Spleen (tissue), 11 donors: Measurements from ENCODE around the gene TMEM217. TPM values are rescaled to one million over a fixed set of nuclear protein-coding genes. Genes with fewer than 3 reads are reported as not detected.
A peak's percentile ranks its signal among the peaks of the same experiment; 100 is the strongest.

ENCODE experiments used
- DNase-seq: peaks from one replicate; pipeline ENCODE4 v3.0.0-alpha.2; 2020
- H3K27ac ChIP-seq, 8 donors: fragments of 200-600 bp; sonication (generic) in 7 of 8; 1 replicate in 4 of 8; 2 replicates in 4 of 8; pipeline versions ENCODE4 v1.5.0 to v1.8.0; 2016 to 2021; ENCODE audit warnings: inconsistent platforms in 4 of 8, mild to moderate bottlenecking in 4 of 8, moderate library complexity in 1 of 8
- H3K27me3 ChIP-seq, 7 donors: fragments of 200-600 bp; sonication (generic) in 6 of 7; replicated peaks in 1 of 7; 1 replicate in 4 of 7; 2 replicates in 3 of 7; pipeline versions ENCODE4 v1.5.0 to v1.8.0; 2016 to 2021; ENCODE audit warnings: inconsistent platforms in 3 of 7, mild to moderate bottlenecking in 1 of 7
- H3K36me3 ChIP-seq, 6 donors: fragments of 200-600 bp; sonication (generic) in 5 of 6; 1 replicate in 4 of 6; 2 replicates in 2 of 6; pipeline versions ENCODE4 v1.5.0 to v1.8.0; 2016 to 2021; ENCODE audit warnings: inconsistent platforms in 2 of 6
- H3K4me1 ChIP-seq, 6 donors: fragments of 200-600 bp; sonication (generic) in 5 of 6; 1 replicate in 3 of 6; 2 replicates in 3 of 6; pipeline versions ENCODE4 v1.5.0 to v1.8.0; 2016 to 2021; ENCODE audit warnings: inconsistent platforms in 3 of 6
- H3K4me3 ChIP-seq, 8 donors: fragments of 200-600 bp; sonication (generic) in 7 of 8; 1 replicate in 4 of 8; 2 replicates in 4 of 8; pipeline versions ENCODE4 v1.5.0 to v1.8.0; 2016 to 2021; ENCODE audit warnings: inconsistent platforms in 4 of 8, mild to moderate bottlenecking in 4 of 8, moderate library complexity in 2 of 8
- H3K9me3 ChIP-seq, 8 donors: fragments of 200-600 bp; sonication (generic) in 7 of 8; 1 replicate in 4 of 8; 2 replicates in 4 of 8; pipeline versions ENCODE4 v1.5.0 to v1.8.0; 2016 to 2021; ENCODE audit warnings: inconsistent platforms in 4 of 8
- POLR2A ChIP-seq, 3 donors: fragments of 450-650 bp; IDR thresholded peaks; one replicate each; pipeline ENCODE4 v1.5.1; 2017; ENCODE audit warnings: antibody characterized with exemption in 3 of 3, mild to moderate bottlenecking in 1 of 3
- POLR2AphosphoS5 ChIP-seq, 3 donors: sonication (generic); formaldehyde crosslinking; IDR thresholded peaks; one replicate each; pipeline ENCODE4 v1.5.1; 2017; ENCODE audit warnings: antibody characterized with exemption in 3 of 3
- WGBS, 5 donors: extraction: QIAGEN DNeasy Blood & Tissue Kit in 3 of 5; methylation state at CpG; one replicate each; pipeline versions ENCODE4 v1.1.5 to v1.1.7; 2013 to 2018; 5-methylcytosine and 5-hydroxymethylcytosine counted together
- intact Hi-C: fragments of 100-400 bp; cut with DNase I; formaldehyde crosslinking; loops from one replicate; pipeline ENCODE4 v1.15.0; 2023; ENCODE audit warnings: low total_unique reads
- polyA plus RNA-seq, 3 donors: library from polyadenylated mRNA; stranded (reverse); fragments of 200-250 nt; gene quantifications; one replicate each; pipeline ENCODE4 v1.2.1, GENCODE V29; 2013
- total RNA-seq, 7 donors: library from RNA; depleted of rRNA in 3 of 7; stranded (reverse); fragments of >200 nt in 3 of 7; fragmentation: NEBNext Ultra II Directional in 4 of 7; extraction: Animal tissue kit (Norgen Biotek cat#: 25700) in 4 of 7; gene quantifications; one replicate each; pipeline versions ENCODE4 v1.1.0 to v1.2.1, GENCODE V29; 2016 to 2021
- TF ChIP-seq, protein P1 (sequence below), 11 experiments: fragments of 200-600 bp in 7 of 11; fragments of 450-650 bp in 4 of 11; sonication (generic) in 4 of 11; IDR thresholded peaks in 8 of 11; conservative IDR thresholded peaks in 3 of 11; 1 replicate in 7 of 11; 2 replicates in 4 of 11; pipeline versions ENCODE4 v1.4.0 to v1.8.0; 2016 to 2021; ENCODE audit warnings: antibody characterized with exemption in 11 of 11, inconsistent platforms in 4 of 11, mild to moderate bottlenecking in 1 of 11
- donor health status: healthy with polysubstance abuse.
- donor health status: DM: no; HTN: no; CAD: no; lungs with moderate emphysema.
- donor health status: DM: no; HTN: no; CAD: no.
- donor health status: Bipolar disorder and iron deficiency.
- donor health status: healthy.
- donor health status: DM: no; HTN: no; CAD: no.
- donor health status: DM: yes; HTN: yes; CAD: no.

Gene TMEM217
- total and polyA plus RNA-seq, 10 donors, result 0.32 to 2.3 (median 0.83) TPM; not detected in 2

- Histone ChIP-seq H3K4me1 (peaks cover 5 to 27% (median 20%) of the 10 kb centered on the region in 6 donors), H3K4me3 (no peak overlapping the region), H3K27ac (no peak overlapping the region), H3K9me3 (no peaks in the 10 kb centered on the region), H3K27me3 (no peaks in the 10 kb centered on the region), H3K36me3 (no peaks in the 10 kb centered on the region)
- intact Hi-C loops, result no loop called here
- 79 to 94% (median 80%) methylated on average over 5 of the region's 5 CpGs for WGBS, 5 donors
- TF ChIP-seq POLR2AphosphoS5 (IDR thresholded peaks at IDR 0.05), result no peak
- TF ChIP-seq POLR2A (IDR thresholded peaks at IDR 0.05), result no peak
- TF ChIP-seq, protein P1, sequence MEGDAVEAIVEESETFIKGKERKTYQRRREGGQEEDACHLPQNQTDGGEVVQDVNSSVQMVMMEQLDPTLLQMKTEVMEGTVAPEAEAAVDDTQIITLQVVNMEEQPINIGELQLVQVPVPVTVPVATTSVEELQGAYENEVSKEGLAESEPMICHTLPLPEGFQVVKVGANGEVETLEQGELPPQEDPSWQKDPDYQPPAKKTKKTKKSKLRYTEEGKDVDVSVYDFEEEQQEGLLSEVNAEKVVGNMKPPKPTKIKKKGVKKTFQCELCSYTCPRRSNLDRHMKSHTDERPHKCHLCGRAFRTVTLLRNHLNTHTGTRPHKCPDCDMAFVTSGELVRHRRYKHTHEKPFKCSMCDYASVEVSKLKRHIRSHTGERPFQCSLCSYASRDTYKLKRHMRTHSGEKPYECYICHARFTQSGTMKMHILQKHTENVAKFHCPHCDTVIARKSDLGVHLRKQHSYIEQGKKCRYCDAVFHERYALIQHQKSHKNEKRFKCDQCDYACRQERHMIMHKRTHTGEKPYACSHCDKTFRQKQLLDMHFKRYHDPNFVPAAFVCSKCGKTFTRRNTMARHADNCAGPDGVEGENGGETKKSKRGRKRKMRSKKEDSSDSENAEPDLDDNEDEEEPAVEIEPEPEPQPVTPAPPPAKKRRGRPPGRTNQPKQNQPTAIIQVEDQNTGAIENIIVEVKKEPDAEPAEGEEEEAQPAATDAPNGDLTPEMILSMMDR (IDR thresholded peaks at IDR 0.05 in 8 of 11, conservative IDR thresholded peaks at IDR 0.05 in 3 of 11), result no peak
- no peak for DNase-seq
These were observed 32.4 kb downstream of the TMEM217 start for GRCh38 chr6:37225350-37226169.

DNA sequence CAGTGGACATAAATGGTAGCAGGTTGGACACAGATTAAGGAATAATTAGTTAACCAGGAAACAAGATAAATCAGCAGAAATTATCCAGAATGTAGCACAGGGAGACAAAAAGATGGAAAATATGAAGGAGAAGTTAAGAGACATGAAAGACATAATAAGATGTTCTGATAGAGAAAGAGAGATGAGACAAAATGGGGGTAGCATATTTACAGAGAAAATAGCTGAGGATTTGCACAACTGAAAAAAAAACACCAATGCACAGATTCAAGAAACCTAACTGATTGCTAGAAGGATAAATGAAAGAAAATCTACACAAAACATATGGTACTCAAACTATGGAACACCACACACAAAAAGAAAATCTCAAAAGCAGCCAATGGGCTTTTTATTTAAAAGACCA, 35.0 kb downstream of the TMEM217 start:
- Histone ChIP-seq H3K4me1 (peaks cover 5 to 47% (median 20%) of the 10 kb centered on the region in 6 donors), H3K27me3 (no peaks in the 10 kb centered on the region), H3K27ac (peak overlapping the region in 3 of 8 donors; percentile 64 to 72 (median 66)), H3K4me3 (peak overlapping the region in 4 of 8 donors; percentile 67 to 98 (median 78)), H3K36me3 (no peaks in the 10 kb centered on the region), H3K9me3 (no peaks in the 10 kb centered on the region)
- DNase-seq, result no peak
- TF ChIP-seq, protein P1 (IDR thresholded peaks at IDR 0.05 in 8 of 11, conservative IDR thresholded peaks at IDR 0.05 in 3 of 11), result no peak
- TF ChIP-seq POLR2A (IDR thresholded peaks at IDR 0.05), result no peak
- TF ChIP-seq POLR2AphosphoS5 (IDR thresholded peaks at IDR 0.05), result no peak
- intact Hi-C loops, result no loop called here

GRCh38 chr6:37222125-37222967, 35.6 kb downstream of the TMEM217 start:
- H3K27me3 ChIP-seq, result no peaks in the 10 kb centered on the region
- peak overlapping the region in 7 of 8 donors; percentile 20 to 72 (median 55) for H3K27ac ChIP-seq
- intact Hi-C loops, result no loop called here
- H3K9me3 ChIP-seq, result no peaks in the 10 kb centered on the region
- 0 to 1% (median 1%) methylated on average over 15 to 39 of the region's 39 CpGs for WGBS, 5 donors
- peak; percentile 22 to 67 (median 65) for TF ChIP-seq POLR2AphosphoS5 (IDR thresholded peaks at IDR 0.05)
- TF ChIP-seq POLR2A (IDR thresholded peaks at IDR 0.05), result no peak
- TF ChIP-seq, protein P1 (IDR thresholded peaks at IDR 0.05 in 8 of 11, conservative IDR thresholded peaks at IDR 0.05 in 3 of 11), result no peak
- peaks cover 5 to 47% (median 20%) of the 10 kb centered on the region in 6 donors for H3K4me1 ChIP-seq
- DNase-seq, result peak; percentile 91
- H3K4me3 ChIP-seq, result peak overlapping the region; percentile 67 to 98 (median 86)
- H3K36me3 ChIP-seq, result no peaks in the 10 kb centered on the region
